Measurements from ENCODE around the gene FICD. TPM values are rescaled to one million over a fixed set of nuclear protein-coding genes. Genes with fewer than 3 reads are reported as not detected.
"Not testable (repeated sequence)": the region's sequence is repeated elsewhere in the genome, so short reads cannot be mapped to it uniquely, and the experiment has no call there.

Gene FICD
- total and polyA plus RNA-seq, 5 donors from 2014 or later, result 0.79 to 5.4 (median 2.8) TPM

DNA sequence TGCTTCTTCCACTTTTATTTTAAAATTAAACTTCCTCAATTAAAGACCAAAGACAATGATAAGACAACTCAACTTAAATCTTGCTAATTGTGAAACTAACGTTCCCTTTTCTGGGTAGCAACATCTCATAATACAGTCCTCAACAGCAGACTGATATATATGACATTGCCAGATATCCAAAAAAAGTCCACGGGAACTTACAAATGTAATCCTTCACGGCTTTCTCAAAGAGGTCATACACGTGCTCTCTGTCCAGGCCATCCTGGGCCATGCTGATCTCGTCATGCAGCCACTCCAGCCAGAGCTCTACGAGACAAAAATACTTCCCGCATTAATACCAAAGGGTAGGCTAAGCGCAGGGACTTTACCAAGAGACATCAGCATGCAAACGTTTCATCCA is 32.6 kb downstream of the FICD start:
- Histone ChIP-seq H3K9me3 (ENCODE audit: control insufficient read depth in 2 of 2, low read length in 2 of 2) (no peaks in the 10 kb centered on the region), H3K4me3 (ENCODE audit: low read depth, low read length) (no peak overlapping the region), H3K36me3 (ENCODE audit: control insufficient read depth, insufficient read depth, low read length) (peaks cover 62% of the 10 kb centered on the region), H3K4me1 (ENCODE audit: control insufficient read depth, insufficient read depth, low read length, poor library complexity, severe bottlenecking) (peaks cover 5% of the 10 kb centered on the region), H3K27ac (ENCODE audit: insufficient read depth, low read length, poor library complexity, severe bottlenecking) (peak overlapping the region; percentile 1), H3K27me3 (ENCODE audit: control insufficient read depth, insufficient read depth, low read length) (no peaks in the 10 kb centered on the region)
- H3K36me3 Mint-ChIP-seq, result peaks cover 41% of the 10 kb centered on the region
- H3K9me3 Mint-ChIP-seq, result no peaks in the 10 kb centered on the region
- peaks cover 7 to 44% (median 42%) of the 10 kb centered on the region in 4 donors for H3K4me1 Mint-ChIP-seq
- H3K4me3 Mint-ChIP-seq, result no peak overlapping the region
- H3K27ac Mint-ChIP-seq, result no peak overlapping the region
- ATAC-seq (ENCODE audit: low read depth in 2 of 2) (no peak), DNase-seq (no peak)
- no peaks in the 10 kb centered on the region for H3K27me3 Mint-ChIP-seq

DNA sequence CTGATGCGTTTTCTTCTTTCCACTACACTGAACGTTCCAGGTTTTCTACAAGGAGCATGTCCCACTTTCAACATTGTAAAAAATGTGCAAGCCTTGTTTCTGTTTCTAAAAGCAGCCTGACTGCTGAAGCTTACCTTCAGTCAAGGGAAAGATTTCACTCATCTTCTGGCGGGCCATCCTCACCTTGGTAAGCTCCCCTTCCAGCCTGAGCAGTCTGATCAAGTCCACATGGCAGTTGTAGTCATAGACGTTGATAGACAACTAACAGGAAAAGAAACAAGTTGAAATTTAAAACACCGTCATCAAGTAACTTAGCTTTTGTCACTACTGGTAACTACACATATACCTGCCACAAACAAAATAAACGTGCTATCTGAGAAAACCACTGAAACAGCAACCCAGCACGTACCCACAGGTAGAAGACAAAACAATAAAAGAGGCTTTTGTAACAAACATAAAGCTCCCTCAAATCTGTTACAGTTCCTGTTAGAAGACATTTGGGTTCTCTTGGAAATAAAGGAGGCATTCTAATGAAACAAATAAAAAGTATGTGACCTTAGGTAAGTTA is 34.0 kb downstream of the FICD start:
- H3K4me1 Mint-ChIP-seq, result peaks cover 7 to 56% (median 53%) of the 10 kb centered on the region in 4 donors
- Histone ChIP-seq H3K27ac (ENCODE audit: insufficient read depth, low read length, poor library complexity, severe bottlenecking) (no peak overlapping the region), H3K27me3 (ENCODE audit: control insufficient read depth, insufficient read depth, low read length) (no peaks in the 10 kb centered on the region), H3K4me3 (ENCODE audit: low read depth, low read length) (no peak overlapping the region), H3K9me3 (ENCODE audit: control insufficient read depth in 2 of 2, low read length in 2 of 2) (no peaks in the 10 kb centered on the region), H3K4me1 (ENCODE audit: control insufficient read depth, insufficient read depth, low read length, poor library complexity, severe bottlenecking) (peaks cover 9% of the 10 kb centered on the region), H3K36me3 (ENCODE audit: control insufficient read depth, insufficient read depth, low read length) (peaks cover 50% of the 10 kb centered on the region)
- DNase-seq, result no peak
- no peaks in the 10 kb centered on the region for H3K27me3 Mint-ChIP-seq
- H3K36me3 Mint-ChIP-seq, result peaks cover 29% of the 10 kb centered on the region
- H3K4me3 Mint-ChIP-seq, result no peak overlapping the region
- no peak for ATAC-seq (ENCODE audit: low read depth in 2 of 2)
- H3K27ac Mint-ChIP-seq, result peak overlapping the region in 1 of 3 donors; percentile 32
- no peaks in the 10 kb centered on the region for H3K9me3 Mint-ChIP-seq

DNA sequence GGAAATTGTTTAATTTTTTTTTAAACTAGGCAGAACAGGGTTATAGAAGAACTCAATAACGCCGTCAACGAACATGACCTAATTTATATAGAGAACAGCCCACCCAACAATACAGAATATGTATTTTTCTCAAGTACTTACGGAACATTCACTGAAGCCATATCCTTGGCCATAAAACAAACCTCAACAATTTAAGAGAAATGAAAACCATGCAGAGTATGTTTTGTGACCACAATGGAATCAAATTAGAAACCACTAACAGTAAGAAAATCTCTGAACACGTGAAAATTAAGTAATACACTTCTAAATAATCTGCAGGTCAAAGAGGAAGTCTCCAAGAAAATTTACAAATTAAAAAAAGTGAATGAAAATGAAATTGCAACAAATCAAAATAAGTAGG is 36.5 kb downstream of the FICD start:
- H3K27ac Mint-ChIP-seq, result no peak overlapping the region
- H3K4me1 Mint-ChIP-seq, result peaks cover 12 to 76% (median 64%) of the 10 kb centered on the region in 4 donors
- H3K4me1 ChIP-seq (ENCODE audit: control insufficient read depth, insufficient read depth, low read length, poor library complexity, severe bottlenecking), result peaks cover 22% of the 10 kb centered on the region
- peak overlapping the region; percentile 49 for H3K4me3 ChIP-seq (ENCODE audit: low read depth, low read length)
- H3K36me3 ChIP-seq (ENCODE audit: control insufficient read depth, insufficient read depth, low read length), result peaks cover 31% of the 10 kb centered on the region
- H3K36me3 Mint-ChIP-seq, result peaks cover 23% of the 10 kb centered on the region
- H3K9me3 Mint-ChIP-seq, result no peaks in the 10 kb centered on the region
- H3K4me3 Mint-ChIP-seq, result peak overlapping the region in 3 of 4 donors; percentile 21 to 91 (median 36)
- H3K9me3 ChIP-seq (ENCODE audit: control insufficient read depth in 2 of 2, low read length in 2 of 2), result no peaks in the 10 kb centered on the region
- ATAC-seq (ENCODE audit: low read depth in 2 of 2) (no peak), DNase-seq (no peak)
- no peak overlapping the region for H3K27ac ChIP-seq (ENCODE audit: insufficient read depth, low read length, poor library complexity, severe bottlenecking)
- no peaks in the 10 kb centered on the region for H3K27me3 ChIP-seq (ENCODE audit: control insufficient read depth, insufficient read depth, low read length)
- H3K27me3 Mint-ChIP-seq, result no peaks in the 10 kb centered on the region

DNA sequence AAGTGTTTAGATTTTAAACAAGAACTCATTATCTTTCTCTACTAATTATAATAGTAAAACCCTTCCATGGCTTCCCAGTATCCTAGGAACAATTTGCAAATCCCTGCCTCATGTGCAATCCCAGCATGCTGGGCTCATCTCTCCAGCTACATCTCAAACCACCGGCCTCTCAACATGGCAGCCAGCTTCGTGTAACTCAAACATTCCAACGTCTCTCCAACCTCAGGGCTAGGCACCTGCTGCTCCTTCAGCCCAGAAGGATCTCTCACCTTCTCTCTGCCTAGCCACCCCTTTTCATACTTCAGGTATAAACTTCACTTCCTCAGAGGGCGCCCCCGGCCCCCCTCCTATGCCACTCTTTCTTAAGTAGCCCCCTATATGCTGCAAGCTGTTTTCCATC is 38.7 kb downstream of the FICD start:
- peak overlapping the region; percentile 26 for H3K4me3 ChIP-seq (ENCODE audit: low read depth, low read length)
- peak overlapping the region in 1 of 4 donors; percentile 45 for H3K4me3 Mint-ChIP-seq
- no peak overlapping the region for H3K27ac ChIP-seq (ENCODE audit: insufficient read depth, low read length, poor library complexity, severe bottlenecking)
- peaks cover 14% of the 10 kb centered on the region for H3K36me3 ChIP-seq (ENCODE audit: control insufficient read depth, insufficient read depth, low read length)
- H3K27ac Mint-ChIP-seq, result peak overlapping the region in 1 of 3 donors; percentile 8
- peaks cover 11 to 91% (median 74%) of the 10 kb centered on the region in 4 donors for H3K4me1 Mint-ChIP-seq
- no peaks in the 10 kb centered on the region for H3K9me3 Mint-ChIP-seq
- no peaks in the 10 kb centered on the region for H3K27me3 Mint-ChIP-seq
- no peaks in the 10 kb centered on the region for H3K9me3 ChIP-seq (ENCODE audit: control insufficient read depth in 2 of 2, low read length in 2 of 2)
- peaks cover 13% of the 10 kb centered on the region for H3K36me3 Mint-ChIP-seq
- H3K27me3 ChIP-seq (ENCODE audit: control insufficient read depth, insufficient read depth, low read length), result no peaks in the 10 kb centered on the region
- H3K4me1 ChIP-seq (ENCODE audit: control insufficient read depth, insufficient read depth, low read length, poor library complexity, severe bottlenecking), result peaks cover 41% of the 10 kb centered on the region
- no peak for DNase-seq
- no peak for ATAC-seq (ENCODE audit: low read depth in 2 of 2)

DNA sequence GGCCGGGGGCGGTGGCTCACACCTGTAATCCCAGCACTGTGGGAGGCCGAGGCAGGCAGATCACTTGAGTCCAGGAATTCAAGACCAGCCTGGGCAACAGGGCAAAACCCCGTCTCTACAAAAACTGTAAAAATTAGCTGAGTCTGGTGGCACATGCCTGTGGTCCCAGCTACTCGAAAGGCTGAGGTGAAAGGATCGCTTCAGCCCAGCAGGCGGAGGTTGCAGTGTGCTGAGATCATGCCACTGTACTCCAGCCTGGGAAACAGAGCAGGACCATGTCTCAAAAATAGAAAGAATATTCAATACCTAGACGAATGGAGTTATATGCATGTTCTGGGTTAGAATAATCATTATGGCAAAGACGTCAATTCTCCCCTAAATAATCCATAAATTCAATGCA is 40.3 kb downstream of the FICD start:
- Histone ChIP-seq H3K4me3 (ENCODE audit: low read depth, low read length) (peak overlapping the region; percentile 40), H3K4me1 (ENCODE audit: control insufficient read depth, insufficient read depth, low read length, poor library complexity, severe bottlenecking) (peaks cover 57% of the 10 kb centered on the region), H3K36me3 (ENCODE audit: control insufficient read depth, insufficient read depth, low read length) (peaks cover 12% of the 10 kb centered on the region)
- Mint-ChIP-seq H3K4me1 (peaks cover 10 to 94% (median 75%) of the 10 kb centered on the region in 4 donors), H3K27ac (peak overlapping the region in 2 of 3 donors; percentile 31 to 51), H3K4me3 (peak overlapping the region in 3 of 4 donors; percentile 6 to 44 (median 29))
- H3K27me3 ChIP-seq (ENCODE audit: control insufficient read depth, insufficient read depth, low read length); ATAC-seq (ENCODE audit: low read depth in 2 of 2); H3K36me3 Mint-ChIP-seq; H3K9me3 ChIP-seq (ENCODE audit: control insufficient read depth in 2 of 2, low read length in 2 of 2); H3K9me3 Mint-ChIP-seq; H3K27me3 Mint-ChIP-seq; H3K27ac ChIP-seq (ENCODE audit: insufficient read depth, low read length, poor library complexity, severe bottlenecking); DNase-seq: not testable (repeated sequence)

DNA sequence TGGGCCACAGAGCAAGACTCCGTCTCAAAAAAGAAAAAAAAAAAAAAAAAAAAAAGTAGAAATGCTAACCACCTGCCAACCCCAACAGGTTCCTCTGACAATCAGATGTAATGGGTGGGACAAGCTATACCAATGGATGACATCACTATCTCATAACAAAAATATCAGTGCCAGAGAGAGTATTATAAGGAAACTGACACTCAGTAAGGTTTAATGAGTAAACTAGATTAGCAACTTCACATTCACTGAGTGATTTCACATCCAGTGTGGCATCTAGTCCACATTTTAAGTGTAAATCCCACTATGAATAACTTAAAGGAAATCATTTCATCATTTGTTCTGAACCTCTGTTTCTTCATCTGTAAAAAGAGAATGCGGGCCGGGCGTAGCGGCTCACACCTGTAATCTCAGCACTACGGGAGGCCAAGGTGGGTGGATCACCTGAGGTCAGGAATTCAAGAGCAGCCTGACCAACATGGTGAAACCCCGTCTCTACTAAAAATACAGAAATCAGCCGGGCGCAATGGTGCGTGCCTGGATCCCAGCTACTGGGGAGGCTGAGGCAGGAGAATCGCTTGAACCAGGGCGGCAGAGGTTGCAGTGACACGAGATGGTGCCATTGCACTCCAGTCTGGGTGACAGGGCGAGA is 44.1 kb downstream of the FICD start:
- peaks cover 76% of the 10 kb centered on the region for H3K4me1 ChIP-seq (ENCODE audit: control insufficient read depth, insufficient read depth, low read length, poor library complexity, severe bottlenecking)
- H3K27ac Mint-ChIP-seq, result peak overlapping the region in 1 of 3 donors; percentile 99
- no peaks in the 10 kb centered on the region for H3K27me3 ChIP-seq (ENCODE audit: control insufficient read depth, insufficient read depth, low read length)
- no peaks in the 10 kb centered on the region for H3K9me3 Mint-ChIP-seq
- peak overlapping the region; percentile 49 for H3K4me3 ChIP-seq (ENCODE audit: low read depth, low read length)
- H3K36me3 Mint-ChIP-seq, result peaks cover 11% of the 10 kb centered on the region
- peak overlapping the region; percentile 86 to 100 (median 100) for H3K4me3 Mint-ChIP-seq
- peak overlapping the region; percentile 10 for H3K27ac ChIP-seq (ENCODE audit: insufficient read depth, low read length, poor library complexity, severe bottlenecking)
- DNase-seq (no peak), ATAC-seq (ENCODE audit: low read depth in 2 of 2) (no peak)
- H3K27me3 Mint-ChIP-seq, result no peaks in the 10 kb centered on the region
- H3K4me1 Mint-ChIP-seq, result peaks cover 23 to 74% (median 52%) of the 10 kb centered on the region in 4 donors
- peaks cover 12% of the 10 kb centered on the region for H3K36me3 ChIP-seq (ENCODE audit: control insufficient read depth, insufficient read depth, low read length)
- no peaks in the 10 kb centered on the region for H3K9me3 ChIP-seq (ENCODE audit: control insufficient read depth in 2 of 2, low read length in 2 of 2)

DNA sequence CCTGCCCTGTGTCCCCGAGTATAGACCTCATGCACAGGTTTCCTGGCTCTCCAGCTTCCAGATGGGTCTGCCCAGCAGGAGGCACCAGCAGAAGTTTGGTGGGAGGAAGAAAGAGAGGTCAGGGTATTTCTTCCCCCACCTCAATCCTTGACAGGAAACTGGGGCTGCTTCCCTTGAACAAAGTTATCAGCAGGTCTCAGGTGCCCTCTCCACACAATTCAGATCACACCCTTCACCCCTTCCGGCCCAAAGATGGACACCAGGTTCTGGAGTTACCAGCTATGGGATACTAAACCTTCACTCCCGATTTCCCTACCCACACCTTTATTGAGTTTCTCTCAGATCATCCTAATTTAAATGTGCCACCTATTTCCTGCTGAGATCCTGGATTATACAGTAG is 44.7 kb downstream of the FICD start:
- peak overlapping the region; percentile 98 to 100 (median 100) for H3K4me3 Mint-ChIP-seq
- H3K4me1 Mint-ChIP-seq, result peaks cover 21 to 70% (median 49%) of the 10 kb centered on the region in 4 donors
- H3K27ac Mint-ChIP-seq, result peak overlapping the region; percentile 94 to 100 (median 99)
- H3K4me3 ChIP-seq (ENCODE audit: low read depth, low read length), result peak overlapping the region; percentile 97
- H3K9me3 Mint-ChIP-seq, result no peaks in the 10 kb centered on the region
- H3K9me3 ChIP-seq (ENCODE audit: control insufficient read depth in 2 of 2, low read length in 2 of 2), result no peaks in the 10 kb centered on the region
- H3K27me3 Mint-ChIP-seq, result no peaks in the 10 kb centered on the region
- DNase-seq (no peak), ATAC-seq (ENCODE audit: low read depth in 2 of 2) (no peak)
- no peak overlapping the region for H3K27ac ChIP-seq (ENCODE audit: insufficient read depth, low read length, poor library complexity, severe bottlenecking)
- H3K36me3 Mint-ChIP-seq, result peaks cover 10% of the 10 kb centered on the region
- H3K36me3 ChIP-seq (ENCODE audit: control insufficient read depth, insufficient read depth, low read length), result peaks cover 17% of the 10 kb centered on the region
- H3K4me1 ChIP-seq (ENCODE audit: control insufficient read depth, insufficient read depth, low read length, poor library complexity, severe bottlenecking), result peaks cover 76% of the 10 kb centered on the region
- H3K27me3 ChIP-seq (ENCODE audit: control insufficient read depth, insufficient read depth, low read length), result no peaks in the 10 kb centered on the region
